Panc1 (cell line): Measurements from ENCODE around the gene ARFGAP1. TPM values are rescaled to one million over a fixed set of nuclear protein-coding genes. Genes with fewer than 3 reads are reported as not detected.

Source experiments
- ATAC-seq: fragments of 200-7000 bp; cut with Tn5 transposase; 2 replicates; pipeline ENCODE4 v1.9.1; 2020; ENCODE audit warnings: mild to moderate bottlenecking, moderate library complexity
- BruUV-seq: library from RNA; stranded (reverse); fragments of 400-500 nt; replicated peaks from 2 replicates; lab custom pipeline; 2021; lab: Mats Ljungman, UMichigan
- CTCF ChIA-PET: fragments of 300-600 bp; sonication (Branson Sonifier 250); formaldehyde crosslinking; loops from one replicate; lab custom pipeline; 2022; ENCODE audit warnings: antibody characterized with exemption; lab: Charles Lee
- POLR2A ChIA-PET: fragments of 300-600 bp; sonication (Branson Sonifier 250); formaldehyde crosslinking; loops from one replicate; lab custom pipeline; 2022; ENCODE audit warnings: antibody characterized with exemption; lab: Charles Lee
- DNase-seq: peaks from one replicate; pipeline ENCODE4 v3.0.0-alpha.2; 2010; ENCODE audit warnings: low read depth, low spot score
- H3K27ac ChIP-seq: 2 replicates; pipeline ENCODE4 v1.5.1; 2011; ENCODE audit warnings: mild to moderate bottlenecking, low read length, inconsistent platforms
- H3K27me3 ChIP-seq: fragments of 200-500 bp; sonication (Bioruptor generic); 2 replicates; pipeline ENCODE4 v1.6.0; 2014; ENCODE audit warnings: low read length, inconsistent platforms; ENCODE audit not compliant: control insufficient read depth, insufficient read depth
- H3K36me3 ChIP-seq: fragments of 200-500 bp; sonication (Bioruptor generic); 2 replicates; pipeline ENCODE4 v1.5.1; 2014; ENCODE audit warnings: inconsistent platforms, mild to moderate bottlenecking, low read length, moderate library complexity; ENCODE audit not compliant: control insufficient read depth, insufficient read depth
- H3K4me1 ChIP-seq: 2 replicates; pipeline ENCODE4 v1.5.1; 2011; ENCODE audit warnings: inconsistent platforms, mild to moderate bottlenecking, low read length, moderate library complexity; ENCODE audit not compliant: control insufficient read depth, insufficient read depth
- H3K4me3 ChIP-seq, 2 experiments: 2 replicates each; pipeline ENCODE4 v1.5.1; 2011 to 2012; ENCODE audit warnings: low read depth in 2 of 2, low read length in 2 of 2, mild to moderate bottlenecking in 2 of 2, inconsistent platforms in 1 of 2, moderate library complexity in 1 of 2
- H3K9me3 ChIP-seq: fragments of 200-500 bp; sonication (Bioruptor generic); 2 replicates; pipeline ENCODE4 v1.5.1; 2014; ENCODE audit warnings: low read depth, mild to moderate bottlenecking, inconsistent platforms, low read length, moderate library complexity; ENCODE audit not compliant: control insufficient read depth, insufficient read depth
- CTCF ChIP-seq: fragments of 450-650 bp; IDR thresholded peaks from 2 replicates; pipeline ENCODE4 v1.5.1; 2017; ENCODE audit warnings: mild to moderate bottlenecking
- POLR2AphosphoS5 ChIP-seq: IDR thresholded peaks from 2 replicates; pipeline ENCODE4 v1.6.1; 2012; ENCODE audit warnings: mild to moderate bottlenecking, low read depth, low read length, moderate library complexity
- REST ChIP-seq, 2 experiments: IDR thresholded peaks; 2 replicates each; pipeline ENCODE4 v1.6.1; 2011 to 2012; ENCODE audit warnings: low read depth in 2 of 2, control low read depth in 1 of 2, low read length in 1 of 2, mild to moderate bottlenecking in 1 of 2, moderate library complexity in 1 of 2; ENCODE audit not compliant: insufficient read depth in 1 of 2
- SIN3A ChIP-seq: IDR thresholded peaks from 2 replicates; pipeline ENCODE4 v1.6.1; 2012; ENCODE audit warnings: low read depth, mild to moderate bottlenecking, low read length, moderate library complexity, borderline replicate concordance; ENCODE audit not compliant: insufficient read depth
- TCF7L2 ChIP-seq: IDR thresholded peaks from 2 replicates; pipeline ENCODE4 v1.6.1; 2011; ENCODE audit warnings: mild to moderate bottlenecking, low read depth, low read length, inconsistent platforms
- in situ Hi-C: cut with HindIII; loops from 2 replicates; pipeline ENCODE4 v1.10.0; 2016; ENCODE audit warnings: low sequenced_read_pairs, low pct_unique_long_range_greater_than_20kb
- intact Hi-C: fragments of 100-400 bp; cut with micrococcal nuclease; formaldehyde crosslinking; loops from one replicate; pipeline ENCODE4 v1.10.0; 2022; ENCODE audit not compliant: unreplicated experiment
- total RNA-seq: library from RNA; stranded (reverse); gene quantifications from one replicate; pipeline ENCODE4 v1.2.1, GENCODE V29; 2021; ENCODE audit not compliant: unreplicated experiment

The ARFGAP1 gene
- total RNA-seq, 1 experiment from 2014 or later = 110 TPM

- no TSS peak for BruUV-seq
- peaks cover 13% of the 10 kb centered on the region for H3K4me1 ChIP-seq
- no peaks in the 10 kb centered on the region for H3K36me3 ChIP-seq
- no peaks in the 10 kb centered on the region for H3K27me3 ChIP-seq
- TF ChIP-seq REST (IDR thresholded peaks at IDR 0.05; ENCODE audit: insufficient read depth in 1 of 2, low read depth in 2 of 2, low read length in 1 of 2) (no peak), TCF7L2 (no peak), CTCF (no peak), POLR2AphosphoS5 (no peak), SIN3A (no peak)
- no peak overlapping the region for H3K4me3 ChIP-seq
- H3K9me3 ChIP-seq = no peaks in the 10 kb centered on the region
- ChIA-PET POLR2A (no interaction called here), CTCF (interaction anchor here (0.6 to 2.4 kb wide), 2 partner anchors 69 to 89 kb away, joined by 3 to 13 read pairs; no protein-coding TSS in a partner anchor)
- no peak overlapping the region for H3K27ac ChIP-seq
- DNase-seq (no peak), ATAC-seq (no peak)
- intact Hi-C loops = loop anchor here (5.0 kb wide), 1 partner anchor 70 kb away; no protein-coding TSS in a partner anchor
- in situ Hi-C loops = loop anchor here (25.0 kb wide), 1 partner anchor 95 kb away; no protein-coding TSS in a partner anchor
These were observed 19.7 kb downstream of the ARFGAP1 start for GRCh38 chr20:63292292-63292701.

GRCh38 chr20:63292904-63293303 lies 20.3 kb downstream of the ARFGAP1 start, which contains the start of gene COL20A1:
Gene COL20A1, plus strand, starts transcription at chr20:63293186. Its CDS starts 1,922 bp downstream, at chr20:63295108.
- Histone ChIP-seq H3K36me3 (no peaks in the 10 kb centered on the region), H3K4me1 (peaks cover 13% of the 10 kb centered on the region), H3K4me3 (no peak within 1 kb of the TSS), H3K27me3 (no peaks in the 10 kb centered on the region), H3K9me3 (no peaks in the 10 kb centered on the region), H3K27ac (no peak within 1 kb of the TSS)
- ChIA-PET POLR2A (no interaction called here), CTCF (no interaction called here)
- in situ Hi-C loops (loop anchor here (25.0 kb wide), 1 partner anchor 94 kb away; no protein-coding TSS in a partner anchor), intact Hi-C loops (loop anchor here (5.0 kb wide), 1 partner anchor 71 kb away; no protein-coding TSS in a partner anchor)
- TF ChIP-seq POLR2AphosphoS5 = no peak
- no peak for TF ChIP-seq TCF7L2
- no peak for TF ChIP-seq REST (IDR thresholded peaks at IDR 0.05; ENCODE audit: insufficient read depth in 1 of 2, low read depth in 2 of 2, low read length in 1 of 2)
- TF ChIP-seq CTCF = no peak
- TF ChIP-seq SIN3A = no peak
- BruUV-seq = no TSS peak
- ATAC-seq (no peak), DNase-seq (no peak)
